Suprapubic skin (tissue), 4 donors: ENCODE data around the gene TCAP. TPM values are rescaled to one million over a fixed set of nuclear protein-coding genes. Genes with fewer than 3 reads are reported as not detected.

ENCODE experiments used
- DNase-seq, 2 donors: peaks; one replicate each; pipeline ENCODE4 v3.0.0-alpha.2; 2019; ENCODE audit warnings: low spot score in 2 of 2
- H3K27ac ChIP-seq: fragments of 200-600 bp; sonication (generic); one replicate; pipeline ENCODE4 v1.5.1; 2019
- H3K27me3 ChIP-seq: fragments of 200-600 bp; sonication (generic); one replicate; pipeline ENCODE4 v1.5.1; 2019
- H3K36me3 ChIP-seq: fragments of 200-600 bp; sonication (generic); one replicate; pipeline ENCODE4 v1.5.1; 2019
- H3K4me1 ChIP-seq: fragments of 200-600 bp; sonication (generic); one replicate; pipeline ENCODE4 v1.5.1; 2019
- H3K4me3 ChIP-seq: fragments of 200-600 bp; sonication (generic); one replicate; pipeline ENCODE4 v1.5.1; 2019; ENCODE audit warnings: mild to moderate bottlenecking
- H3K9me3 ChIP-seq: fragments of 200-600 bp; sonication (generic); one replicate; pipeline ENCODE4 v1.5.1; 2019
- EP300 ChIP-seq: sonication (generic); formaldehyde crosslinking; IDR thresholded peaks from one replicate; pipeline ENCODE4 v1.6.1; 2017; ENCODE audit warnings: antibody characterized with exemption
- POLR2A ChIP-seq, 2 donors: fragments of 450-650 bp; IDR thresholded peaks; one replicate each; pipeline ENCODE4 v1.6.1; 2017; ENCODE audit warnings: antibody characterized with exemption in 2 of 2, mild to moderate bottlenecking in 2 of 2, moderate library complexity in 2 of 2
- POLR2AphosphoS5 ChIP-seq, 3 donors: sonication (generic); formaldehyde crosslinking; IDR thresholded peaks; one replicate each; pipeline ENCODE4 v1.6.1; 2017; ENCODE audit warnings: antibody characterized with exemption in 3 of 3
- WGBS: methylation state at CpG from one replicate; pipeline ENCODE4 v1.1.5; 2018; 5-methylcytosine and 5-hydroxymethylcytosine counted together
- total RNA-seq, 4 donors: library from RNA; depleted of rRNA; stranded (reverse); fragments of >200 nt; gene quantifications; one replicate each; pipeline ENCODE4 v1.1.0, GENCODE V29; 2016
- TF ChIP-seq, protein P1 (sequence below), 2 donors: fragments of 200-600 bp in 1 of 2; fragments of 450-650 bp in 1 of 2; sonication (generic) in 1 of 2; IDR thresholded peaks; one replicate each; pipeline ENCODE4 v1.5.1; 2016 to 2019; ENCODE audit warnings: antibody characterized with exemption in 2 of 2, mild to moderate bottlenecking in 1 of 2, moderate library complexity in 1 of 2

Gene TCAP
- total RNA-seq, 4 donors from 2014 or later = 0.57 to 2.4 (median 1.1) TPM; not detected in 1

DNA sequence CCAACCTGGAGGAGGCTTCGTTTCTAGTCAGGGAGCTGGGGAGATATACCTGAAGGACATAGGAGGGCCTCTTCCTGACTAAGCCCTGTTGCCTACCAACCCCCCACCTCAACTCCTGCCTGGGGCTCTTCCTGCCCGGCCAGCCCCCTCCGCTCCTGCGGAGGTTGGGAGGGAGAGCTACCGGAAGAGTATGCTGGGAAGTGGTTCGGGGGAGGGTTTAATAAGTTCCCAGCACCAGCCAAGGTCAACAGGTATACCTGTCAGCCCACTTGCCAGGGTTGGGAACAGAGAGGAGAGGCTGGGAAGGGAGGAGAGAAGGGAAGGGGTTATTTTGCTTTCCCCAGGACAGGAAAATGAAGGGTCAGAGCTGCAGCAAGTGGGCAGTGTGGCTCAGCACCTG lies 33.7 kb upstream of the TCAP start:
- no peaks in the 10 kb centered on the region for H3K9me3 ChIP-seq
- H3K36me3 ChIP-seq = no peaks in the 10 kb centered on the region
- H3K4me1 ChIP-seq = peaks cover 51% of the 10 kb centered on the region
- 23% methylated on average over 6 of the region's 6 CpGs for WGBS
- H3K27ac ChIP-seq = peak overlapping the region; percentile 80
- TF ChIP-seq POLR2A (IDR thresholded peaks at IDR 0.05) = no peak
- no peak for TF ChIP-seq POLR2AphosphoS5 (IDR thresholded peaks at IDR 0.05)
- no peak for TF ChIP-seq EP300
- TF ChIP-seq, protein P1, sequence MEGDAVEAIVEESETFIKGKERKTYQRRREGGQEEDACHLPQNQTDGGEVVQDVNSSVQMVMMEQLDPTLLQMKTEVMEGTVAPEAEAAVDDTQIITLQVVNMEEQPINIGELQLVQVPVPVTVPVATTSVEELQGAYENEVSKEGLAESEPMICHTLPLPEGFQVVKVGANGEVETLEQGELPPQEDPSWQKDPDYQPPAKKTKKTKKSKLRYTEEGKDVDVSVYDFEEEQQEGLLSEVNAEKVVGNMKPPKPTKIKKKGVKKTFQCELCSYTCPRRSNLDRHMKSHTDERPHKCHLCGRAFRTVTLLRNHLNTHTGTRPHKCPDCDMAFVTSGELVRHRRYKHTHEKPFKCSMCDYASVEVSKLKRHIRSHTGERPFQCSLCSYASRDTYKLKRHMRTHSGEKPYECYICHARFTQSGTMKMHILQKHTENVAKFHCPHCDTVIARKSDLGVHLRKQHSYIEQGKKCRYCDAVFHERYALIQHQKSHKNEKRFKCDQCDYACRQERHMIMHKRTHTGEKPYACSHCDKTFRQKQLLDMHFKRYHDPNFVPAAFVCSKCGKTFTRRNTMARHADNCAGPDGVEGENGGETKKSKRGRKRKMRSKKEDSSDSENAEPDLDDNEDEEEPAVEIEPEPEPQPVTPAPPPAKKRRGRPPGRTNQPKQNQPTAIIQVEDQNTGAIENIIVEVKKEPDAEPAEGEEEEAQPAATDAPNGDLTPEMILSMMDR (IDR thresholded peaks at IDR 0.05) = no peak
- H3K4me3 ChIP-seq = no peak overlapping the region
- peaks cover 45% of the 10 kb centered on the region for H3K27me3 ChIP-seq
- DNase-seq = no peak

DNA sequence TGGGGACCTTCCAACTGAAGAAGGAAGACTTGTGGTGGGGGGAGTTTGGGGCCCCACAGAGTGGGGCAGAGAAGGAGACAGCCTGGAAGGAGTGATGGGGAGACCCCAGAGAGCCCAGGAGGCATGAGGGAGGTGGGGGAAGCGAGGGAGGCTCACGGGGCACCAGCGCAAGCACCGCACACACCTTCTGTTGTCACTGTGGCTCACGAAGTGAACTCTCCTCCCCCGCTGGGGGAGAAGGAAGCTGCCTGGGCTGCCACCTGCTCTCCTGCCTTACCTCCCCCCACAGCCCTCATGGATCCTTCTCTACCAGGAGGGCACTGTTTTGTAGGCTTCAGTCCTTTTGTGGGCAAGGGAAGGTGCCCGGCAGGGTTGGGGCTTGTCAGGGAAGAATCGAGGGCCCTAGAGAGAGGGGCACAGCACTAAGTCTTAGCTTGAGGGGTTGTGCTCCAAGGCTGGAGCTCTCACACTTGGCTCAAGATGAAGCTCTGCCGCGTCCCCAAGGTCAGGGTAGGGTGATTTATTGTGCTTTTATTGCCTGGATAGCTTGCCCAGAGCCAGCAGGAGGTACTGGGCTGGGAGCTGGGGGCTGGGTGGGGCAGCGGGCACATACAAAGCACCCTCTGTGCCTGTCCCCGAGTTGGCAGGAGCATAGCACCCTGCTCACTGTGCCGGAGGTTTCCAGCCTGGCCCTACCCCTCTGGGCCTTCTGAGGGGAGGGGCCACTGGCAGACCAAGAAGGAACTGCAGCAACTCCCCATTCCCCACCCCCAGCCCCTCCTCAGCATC lies 32.8 kb upstream of the TCAP start:
- WGBS = 35% methylated on average over 12 of the region's 13 CpGs
- TF ChIP-seq POLR2A (IDR thresholded peaks at IDR 0.05) (no peak), POLR2AphosphoS5 (IDR thresholded peaks at IDR 0.05) (no peak), EP300 (no peak)
- TF ChIP-seq, protein P1 (IDR thresholded peaks at IDR 0.05) = no peak
- no peaks in the 10 kb centered on the region for H3K9me3 ChIP-seq
- peak overlapping the region; percentile 80 for H3K27ac ChIP-seq
- H3K4me1 ChIP-seq = peaks cover 46% of the 10 kb centered on the region
- DNase-seq = no peak
- peak overlapping the region; percentile 18 for H3K4me3 ChIP-seq
- H3K27me3 ChIP-seq = peaks cover 36% of the 10 kb centered on the region
- H3K36me3 ChIP-seq = no peaks in the 10 kb centered on the region

DNA sequence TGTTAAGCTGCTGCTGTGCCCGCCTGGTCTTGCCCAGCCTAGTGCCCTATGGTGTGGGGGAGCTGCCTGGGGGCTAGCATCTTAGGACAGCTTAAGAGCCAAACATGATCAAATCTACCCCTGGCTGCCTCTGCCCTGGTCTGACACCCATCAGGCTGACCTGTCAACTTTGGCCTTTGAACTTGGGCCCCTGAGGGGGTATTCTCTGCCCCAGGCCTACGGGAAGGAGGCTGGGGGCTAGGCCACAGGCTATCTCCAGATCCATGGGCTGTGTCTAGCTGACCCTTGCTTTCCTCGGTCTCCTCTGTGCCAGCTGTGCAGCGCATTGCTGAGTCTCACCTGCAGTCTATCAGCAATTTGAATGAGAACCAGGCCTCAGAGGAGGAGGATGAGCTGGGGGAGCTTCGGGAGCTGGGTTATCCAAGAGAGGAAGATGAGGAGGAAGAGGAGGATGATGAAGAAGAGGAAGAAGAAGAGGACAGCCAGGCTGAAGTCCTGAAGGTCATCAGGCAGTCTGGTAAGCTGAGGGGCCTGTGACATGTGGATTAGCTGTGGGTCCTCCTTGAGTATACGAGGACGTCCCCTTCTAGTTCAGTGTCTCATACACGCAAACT lies 31.5 kb upstream of the TCAP start:
- DNase-seq = no peak
- Histone ChIP-seq H3K27ac (peak overlapping the region; percentile 80), H3K4me1 (peaks cover 45% of the 10 kb centered on the region)

DNA sequence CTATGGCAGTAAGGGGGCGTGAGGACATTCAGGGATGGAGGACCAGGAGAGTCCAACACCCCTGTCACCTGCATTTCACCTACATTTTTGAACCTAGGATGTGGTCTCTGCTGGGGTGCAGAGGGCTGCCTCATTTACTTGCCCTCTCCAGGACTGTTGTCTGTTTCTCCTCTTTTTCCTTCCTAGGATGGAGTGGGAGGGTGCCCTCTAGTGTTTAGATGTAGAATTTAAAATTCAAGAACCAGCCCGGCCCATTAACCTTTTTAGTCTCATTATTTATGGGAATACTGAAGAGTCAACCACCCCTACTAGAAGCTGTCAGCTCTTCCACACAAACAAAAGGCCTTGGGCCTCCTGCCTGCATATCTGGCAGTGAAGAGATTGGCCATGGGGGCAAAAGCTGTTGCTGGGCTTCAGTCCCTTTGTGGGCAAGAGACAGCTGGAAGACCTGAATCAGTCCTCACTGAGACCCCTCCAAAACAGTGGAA lies 30.7 kb upstream of the TCAP start:
- TF ChIP-seq EP300 = no peak
- TF ChIP-seq, protein P1 (IDR thresholded peaks at IDR 0.05) = peak; percentile 66 to 68
- Histone ChIP-seq H3K4me1 (peaks cover 49% of the 10 kb centered on the region), H3K36me3 (no peaks in the 10 kb centered on the region), H3K4me3 (no peak overlapping the region), H3K27ac (no peak overlapping the region), H3K9me3 (no peaks in the 10 kb centered on the region), H3K27me3 (peaks cover 21% of the 10 kb centered on the region)
- DNase-seq = no peak
- WGBS = 44% methylated on average over 2 of the region's 2 CpGs

More for the DNA sequence above, 31.5 kb upstream of the TCAP start:
- 70% methylated on average over 7 of the region's 8 CpGs for WGBS
- H3K27me3 ChIP-seq = peaks cover 22% of the 10 kb centered on the region
- TF ChIP-seq, protein P1 (IDR thresholded peaks at IDR 0.05) = no peak
- TF ChIP-seq EP300 (no peak), POLR2AphosphoS5 (IDR thresholded peaks at IDR 0.05) (no peak), POLR2A (IDR thresholded peaks at IDR 0.05) (no peak)
- no peaks in the 10 kb centered on the region for H3K9me3 ChIP-seq
- no peaks in the 10 kb centered on the region for H3K36me3 ChIP-seq
- no peak overlapping the region for H3K4me3 ChIP-seq

DNA sequence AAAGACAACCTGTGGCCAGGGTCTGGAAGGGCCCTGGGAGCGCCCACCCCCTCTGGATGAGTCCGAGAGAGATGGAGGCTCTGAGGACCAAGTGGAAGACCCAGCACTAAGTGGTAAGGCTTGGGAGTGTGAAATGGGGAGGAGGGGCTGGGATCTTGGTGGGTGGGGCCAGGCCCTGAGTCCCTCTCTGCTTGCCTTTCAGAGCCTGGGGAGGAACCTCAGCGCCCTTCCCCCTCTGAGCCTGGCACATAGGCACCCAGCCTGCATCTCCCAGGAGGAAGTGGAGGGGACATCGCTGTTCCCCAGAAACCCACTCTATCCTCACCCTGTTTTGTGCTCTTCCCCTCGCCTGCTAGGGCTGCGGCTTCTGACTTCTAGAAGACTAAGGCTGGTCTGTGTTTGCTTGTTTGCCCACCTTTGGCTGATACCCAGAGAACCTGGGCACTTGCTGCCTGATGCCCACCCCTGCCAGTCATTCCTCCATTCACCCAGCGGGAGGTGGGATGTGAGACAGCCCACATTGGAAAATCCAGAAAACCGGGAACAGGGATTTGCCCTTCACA lies 29.5 kb upstream of the TCAP start:
- DNase-seq = no peak
- TF ChIP-seq, protein P1 (IDR thresholded peaks at IDR 0.05) = no peak
- TF ChIP-seq POLR2A (IDR thresholded peaks at IDR 0.05) = no peak
- no peak for TF ChIP-seq EP300
- TF ChIP-seq POLR2AphosphoS5 (IDR thresholded peaks at IDR 0.05) = no peak
- H3K9me3 ChIP-seq = no peaks in the 10 kb centered on the region
- no peak overlapping the region for H3K4me3 ChIP-seq
- no peaks in the 10 kb centered on the region for H3K36me3 ChIP-seq
- peaks cover 62% of the 10 kb centered on the region for H3K4me1 ChIP-seq
- H3K27ac ChIP-seq = no peak overlapping the region
- H3K27me3 ChIP-seq = peaks cover 14% of the 10 kb centered on the region
- 83% methylated on average over 7 of the region's 8 CpGs for WGBS
